AG08395 (cell line): ENCODE data around the gene TUSC2.

Experiments
- DNase-seq: peaks from one replicate; pipeline ENCODE4 v3.0.0; 2012; ENCODE audit warnings: mixed read lengths, low spot score

Gene TUSC2

GRCh38 chr3:50354186-50354764 lies 26.3 kb upstream of the TUSC2 start:
- DNase-seq: no peak

GRCh38 chr3:50353245-50354004 lies 25.4 kb upstream of the TUSC2 start:
- no peak for DNase-seq

GRCh38 chr3:50352781-50353180 lies 24.8 kb upstream of the TUSC2 start:
- peak; percentile 32 for DNase-seq

GRCh38 chr3:50351323-50351697 lies 23.3 kb upstream of the TUSC2 start:
- no peak for DNase-seq

- DNase-seq: peak; percentile 97
Measured at GRCh38 chr3:50350527-50351322, 22.7 kb upstream of the TUSC2 start, which contains the start of the genes CYB561D2 and NPRL2. Gene CYB561D2 (plus strand): TSS chr3:50350862. CDS start chr3:50351434, 572 bp downstream. Gene NPRL2 (minus strand): TSS chr3:50350775. CDS start chr3:50350652, 123 bp downstream.

GRCh38 chr3:50350213-50350526 lies 22.1 kb upstream of the TUSC2 start:
- no peak for DNase-seq

GRCh38 chr3:50347187-50347813 lies 19.3 kb upstream of the TUSC2 start:
- peak; percentile 67 for DNase-seq

- peak; percentile 94 for DNase-seq
Measured at GRCh38 chr3:50345586-50346234, 17.7 kb upstream of the TUSC2 start, which contains the start of gene ZMYND10. Gene ZMYND10 (minus strand): TSS chr3:50345732. CDS start chr3:50345579, 153 bp downstream.

- DNase-seq: no peak
Measured at GRCh38 chr3:50345008-50345407, 17.0 kb upstream of the TUSC2 start.

- no peak for DNase-seq
Measured at GRCh38 chr3:50342813-50343633, 15.0 kb upstream of the TUSC2 start.

GRCh38 chr3:50341996-50342650 lies 14.1 kb upstream of the TUSC2 start:
- no peak for DNase-seq

- no peak for DNase-seq
Measured at GRCh38 chr3:50341537-50341936, 13.5 kb upstream of the TUSC2 start.

GRCh38 chr3:50340448-50341329 lies 12.7 kb upstream of the TUSC2 start, which contains the start of gene RASSF1:
Gene RASSF1 (minus strand): TSS chr3:50340836. CDS start chr3:50340805, 31 bp downstream.
- DNase-seq: peak; percentile 79

- no peak for DNase-seq
Measured at GRCh38 chr3:50340147-50340447, 12.1 kb upstream of the TUSC2 start.

- DNase-seq: peak; percentile 51
Measured at GRCh38 chr3:50339485-50340146, 11.6 kb upstream of the TUSC2 start.

GRCh38 chr3:50338965-50339364 lies 10.9 kb upstream of the TUSC2 start:
- no peak for DNase-seq

GRCh38 chr3:50337175-50337861 lies 9.3 kb upstream of the TUSC2 start:
- peak; percentile 99 for DNase-seq

- peak; percentile 33 for DNase-seq
Measured at GRCh38 chr3:50336452-50337174, 8.6 kb upstream of the TUSC2 start.
